H7 (cell line): ENCODE data around the gene ENDOD1. TPM values are rescaled to one million over a fixed set of nuclear protein-coding genes. Genes with fewer than 3 reads are reported as not detected.
A peak's percentile ranks its signal among the peaks of the same experiment; 100 is the strongest.

Experiments
- DNase-seq: peaks from one replicate; pipeline ENCODE4 v3.0.0; 2012
- H3K27me3 ChIP-seq: 2 replicates; pipeline ENCODE4 v1.6.0; 2011; ENCODE audit warnings: mild to moderate bottlenecking, low read length; ENCODE audit not compliant: control insufficient read depth, insufficient read depth
- H3K36me3 ChIP-seq: replicated peaks from 2 replicates; pipeline ENCODE4 v1.5.1; 2011; ENCODE audit warnings: low read length; ENCODE audit not compliant: control insufficient read depth, insufficient read depth
- H3K4me3 ChIP-seq: 2 replicates; pipeline ENCODE4 v1.5.1; 2011; ENCODE audit warnings: low read depth, mild to moderate bottlenecking, control low read depth, low read length, moderate library complexity; ENCODE audit not compliant: insufficient read depth
- total RNA-seq: library from RNA; depleted of rRNA; stranded (reverse); fragments of >200 nt; shearing (Covaris generic); gene quantifications from 2 replicates; pipeline ENCODE4 v1.2.3, GENCODE V29; 2014

The ENDOD1 gene
- total RNA-seq, 1 experiment from 2014 or later, result 3.6 TPM

- H3K4me3 ChIP-seq, result peak overlapping the region; percentile 70
- H3K36me3 ChIP-seq, result no peaks in the 10 kb centered on the region
- peak; percentile 70 for DNase-seq
- H3K27me3 ChIP-seq, result no peaks in the 10 kb centered on the region
Measured at GRCh38 chr11:95067039-95067840, 22.4 kb upstream of the ENDOD1 start.

GRCh38 chr11:95067841-95068219 lies 21.8 kb upstream of the ENDOD1 start:
- Histone ChIP-seq H3K4me3 (peak overlapping the region; percentile 70), H3K27me3 (no peaks in the 10 kb centered on the region)
- no peak for DNase-seq

GRCh38 chr11:95068549-95068948 lies 21.1 kb upstream of the ENDOD1 start:
- H3K36me3 ChIP-seq, result no peaks in the 10 kb centered on the region
- H3K27me3 ChIP-seq, result no peaks in the 10 kb centered on the region
- DNase-seq, result no peak
- peak overlapping the region; percentile 70 for H3K4me3 ChIP-seq

More at GRCh38 chr11:95067841-95068219, 21.8 kb upstream of the ENDOD1 start:
- no peaks in the 10 kb centered on the region for H3K36me3 ChIP-seq

- Histone ChIP-seq H3K4me3 (no peak overlapping the region), H3K27me3 (no peaks in the 10 kb centered on the region), H3K36me3 (no peaks in the 10 kb centered on the region)
- no peak for DNase-seq
Measured at GRCh38 chr11:95070471-95070870, 19.2 kb upstream of the ENDOD1 start.

GRCh38 chr11:95072948-95073347 lies 16.7 kb upstream of the ENDOD1 start:
- DNase-seq, result no peak
- no peaks in the 10 kb centered on the region for H3K36me3 ChIP-seq
- no peak overlapping the region for H3K4me3 ChIP-seq
- no peaks in the 10 kb centered on the region for H3K27me3 ChIP-seq

GRCh38 chr11:95074792-95075563 lies 14.7 kb upstream of the ENDOD1 start:
- no peak for DNase-seq
- H3K36me3 ChIP-seq, result no peaks in the 10 kb centered on the region
- no peaks in the 10 kb centered on the region for H3K27me3 ChIP-seq
- H3K4me3 ChIP-seq, result no peak overlapping the region

- H3K4me3 ChIP-seq, result no peak overlapping the region
- H3K27me3 ChIP-seq, result no peaks in the 10 kb centered on the region
- no peak for DNase-seq
- H3K36me3 ChIP-seq, result no peaks in the 10 kb centered on the region
Measured at GRCh38 chr11:95076416-95076815, 13.2 kb upstream of the ENDOD1 start.

- no peaks in the 10 kb centered on the region for H3K36me3 ChIP-seq
- H3K4me3 ChIP-seq, result no peak overlapping the region
- no peaks in the 10 kb centered on the region for H3K27me3 ChIP-seq
- no peak for DNase-seq
Measured at GRCh38 chr11:95076981-95077380, 12.7 kb upstream of the ENDOD1 start.

- Histone ChIP-seq H3K27me3 (no peaks in the 10 kb centered on the region), H3K36me3 (no peaks in the 10 kb centered on the region), H3K4me3 (no peak overlapping the region)
- DNase-seq, result no peak
Measured at GRCh38 chr11:95078526-95078925, 11.1 kb upstream of the ENDOD1 start.

GRCh38 chr11:95081010-95081409 lies 8.6 kb upstream of the ENDOD1 start:
- Histone ChIP-seq H3K27me3 (no peaks in the 10 kb centered on the region), H3K36me3 (no peaks in the 10 kb centered on the region), H3K4me3 (no peak overlapping the region)
- no peak for DNase-seq

- no peak for DNase-seq
- Histone ChIP-seq H3K4me3 (no peak overlapping the region), H3K27me3 (no peaks in the 10 kb centered on the region), H3K36me3 (no peaks in the 10 kb centered on the region)
Measured at GRCh38 chr11:95081412-95081811, 8.2 kb upstream of the ENDOD1 start.

GRCh38 chr11:95082576-95083001 lies 7.1 kb upstream of the ENDOD1 start:
- Histone ChIP-seq H3K27me3 (no peaks in the 10 kb centered on the region), H3K36me3 (no peaks in the 10 kb centered on the region), H3K4me3 (no peak overlapping the region)
- DNase-seq, result no peak

- Histone ChIP-seq H3K4me3 (no peak overlapping the region), H3K36me3 (no peaks in the 10 kb centered on the region), H3K27me3 (peaks cover 8% of the 10 kb centered on the region)
- DNase-seq, result no peak
Measured at GRCh38 chr11:95084509-95084908, 5.1 kb upstream of the ENDOD1 start.

GRCh38 chr11:95085117-95085816 lies 4.4 kb upstream of the ENDOD1 start:
- Histone ChIP-seq H3K27me3 (peaks cover 12% of the 10 kb centered on the region), H3K36me3 (no peaks in the 10 kb centered on the region), H3K4me3 (no peak overlapping the region)
- DNase-seq, result no peak

- H3K36me3 ChIP-seq, result no peaks in the 10 kb centered on the region
- no peak for DNase-seq
- peaks cover 21% of the 10 kb centered on the region for H3K27me3 ChIP-seq
- H3K4me3 ChIP-seq, result no peak overlapping the region
Measured at GRCh38 chr11:95086151-95086550, 3.5 kb upstream of the ENDOD1 start.
